GM18951 (cell line): ENCODE results near the gene ATAD3A.
"Not testable (repeated sequence)": the region's sequence is repeated elsewhere in the genome, so short reads cannot be mapped to it uniquely, and the experiment has no call there.

Experiments used
- POLR2A ChIP-seq: IDR thresholded peaks from 4 replicates; pipeline ENCODE4 v1.6.1; 2011; ENCODE audit warnings: mild to moderate bottlenecking; ENCODE audit not compliant: insufficient read length, insufficient read depth; ENCODE audit errors: extremely low read depth
- in situ Hi-C: fragments of 300-500 bp; cut with MboI; formaldehyde crosslinking; loops from one replicate; pipeline ENCODE4 v1.12.0; 2022; ENCODE audit warnings: low sequenced_read_pairs, mixed read lengths, inconsistent platforms; ENCODE audit not compliant: unreplicated experiment

ATAD3A gene

DNA sequence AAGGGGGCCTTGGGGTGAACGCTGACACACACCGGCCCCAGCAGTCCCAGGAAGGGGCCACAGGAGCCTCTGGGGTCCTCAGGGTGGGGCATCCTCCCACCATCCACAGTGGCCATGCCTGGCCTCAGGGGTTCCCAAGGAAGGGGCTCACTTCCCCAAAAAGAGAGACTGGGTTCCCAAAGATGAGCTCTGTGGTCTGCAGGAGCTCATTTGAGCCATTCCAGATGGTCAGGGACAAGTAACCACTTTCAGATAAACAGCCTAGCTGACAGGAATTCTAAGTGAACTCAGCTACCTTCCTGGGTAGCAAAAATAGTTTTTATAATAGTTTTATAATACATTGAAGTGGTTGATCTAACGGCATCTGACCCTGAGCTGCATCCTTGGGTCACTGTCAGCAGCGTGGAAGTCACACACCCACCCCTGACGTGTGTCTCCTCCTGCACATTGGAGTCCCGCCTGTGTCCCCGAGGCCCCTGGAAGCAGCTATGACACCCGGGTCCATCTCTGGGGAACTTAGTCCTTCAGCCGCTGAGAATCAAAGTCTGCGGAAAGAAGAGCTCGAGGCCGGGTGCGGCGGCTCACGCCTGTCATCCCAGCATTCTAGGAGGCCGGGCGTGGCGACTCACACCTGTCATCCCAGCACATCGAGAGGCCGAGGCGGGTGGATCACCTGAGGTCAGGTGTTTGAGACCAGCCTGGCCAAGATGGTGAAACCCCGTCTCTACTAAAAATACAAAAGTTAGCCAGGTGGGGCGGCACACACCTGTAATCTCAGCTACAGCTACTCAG lies 34.2 kb downstream of the ATAD3A start:
- in situ Hi-C loops, result no loop called here
- TF ChIP-seq POLR2A, result no peak

GRCh38 chr1:1547011-1547410 lies 35.0 kb downstream of the ATAD3A start:
- in situ Hi-C loops, result no loop called here
- TF ChIP-seq POLR2A, result no peak

- in situ Hi-C loops, result no loop called here
- no peak for TF ChIP-seq POLR2A
Measured at GRCh38 chr1:1547476-1547875, 35.5 kb downstream of the ATAD3A start.

DNA sequence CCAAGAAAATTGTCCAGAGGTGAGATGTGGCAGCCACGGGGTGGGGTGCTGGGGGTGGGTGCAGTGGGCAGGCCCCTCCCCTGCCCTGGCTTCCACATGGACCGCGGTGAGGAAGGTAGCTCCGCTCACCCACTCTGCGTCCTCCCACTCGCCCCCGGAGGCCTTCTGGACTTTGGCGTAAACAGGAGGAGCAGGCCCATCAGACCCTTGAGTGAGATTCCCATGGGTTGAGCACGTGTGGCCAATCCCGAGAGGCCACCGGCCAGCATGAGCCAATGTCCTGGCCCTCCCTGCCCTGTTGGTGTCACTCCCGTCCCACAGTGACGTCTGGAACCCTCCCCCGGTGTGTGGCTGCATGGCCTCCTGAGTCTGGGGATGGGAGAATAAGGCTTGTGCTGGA lies 36.6 kb downstream of the ATAD3A start:
- in situ Hi-C loops, result no loop called here
- TF ChIP-seq POLR2A, result no peak

DNA sequence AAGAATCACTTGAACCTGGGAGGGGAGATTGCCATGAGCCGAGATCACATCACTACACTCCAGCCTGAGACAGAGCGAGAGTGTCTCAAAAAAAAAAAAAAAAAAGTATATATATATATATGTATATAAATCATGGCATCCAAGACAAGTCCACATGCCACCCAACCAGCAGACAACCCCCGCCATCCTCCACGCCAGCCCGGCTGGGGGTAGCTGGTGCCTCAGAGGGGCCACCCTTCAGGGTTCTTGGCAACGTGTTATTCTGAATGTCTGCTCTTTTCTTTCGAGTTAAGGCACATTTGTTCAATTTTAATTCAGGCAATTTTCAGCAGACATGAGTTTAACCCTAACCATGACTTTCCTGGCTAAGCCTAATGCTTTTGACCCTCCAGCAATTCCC lies 38.1 kb downstream of the ATAD3A start:
- TF ChIP-seq POLR2A, result no peak
- in situ Hi-C loops, result no loop called here

DNA sequence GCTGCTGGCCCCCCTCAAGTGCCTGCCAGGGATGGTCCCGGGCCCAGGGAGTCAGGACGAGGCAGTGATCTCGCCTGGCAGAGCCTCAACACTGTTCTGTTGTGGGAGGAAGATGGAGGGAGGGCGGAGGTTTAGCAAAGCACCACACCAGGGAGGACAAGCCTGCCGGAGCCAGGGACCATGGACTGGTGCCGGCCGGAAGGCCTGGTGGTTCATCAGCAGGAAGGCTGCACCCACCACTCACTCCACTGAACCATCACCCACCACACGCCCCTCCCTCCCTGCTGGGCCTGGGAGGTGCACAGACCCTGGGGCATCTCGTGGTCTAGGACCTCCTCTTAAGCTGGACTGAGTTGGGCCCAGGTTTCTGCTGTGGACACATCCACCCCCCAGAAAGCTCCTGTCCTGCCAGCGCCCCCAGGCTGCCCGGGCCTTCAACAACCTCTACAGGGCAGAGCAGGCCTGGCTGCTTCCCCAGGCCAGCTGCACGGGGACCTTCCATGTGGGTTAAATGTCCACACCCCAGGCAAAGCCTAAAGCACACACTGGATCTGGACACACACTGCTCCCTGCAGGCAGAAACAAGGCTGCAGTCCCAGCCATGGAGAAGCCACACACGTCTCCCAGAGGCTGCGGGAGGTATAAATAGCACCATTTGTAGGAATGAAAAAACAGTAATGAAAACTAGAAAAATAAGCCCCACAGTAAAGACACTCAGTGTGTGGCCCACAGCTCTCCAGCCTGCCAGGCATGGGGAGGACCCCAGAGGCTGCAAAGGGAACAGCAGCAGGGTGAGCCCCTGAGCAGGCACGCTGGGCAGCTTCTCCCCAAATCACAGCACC lies 38.9 kb downstream of the ATAD3A start:
- no peak for TF ChIP-seq POLR2A
- in situ Hi-C loops, result no loop called here

- TF ChIP-seq POLR2A, result no peak
- in situ Hi-C loops, result no loop called here
Measured at GRCh38 chr1:1551524-1552262, 39.7 kb downstream of the ATAD3A start.

DNA sequence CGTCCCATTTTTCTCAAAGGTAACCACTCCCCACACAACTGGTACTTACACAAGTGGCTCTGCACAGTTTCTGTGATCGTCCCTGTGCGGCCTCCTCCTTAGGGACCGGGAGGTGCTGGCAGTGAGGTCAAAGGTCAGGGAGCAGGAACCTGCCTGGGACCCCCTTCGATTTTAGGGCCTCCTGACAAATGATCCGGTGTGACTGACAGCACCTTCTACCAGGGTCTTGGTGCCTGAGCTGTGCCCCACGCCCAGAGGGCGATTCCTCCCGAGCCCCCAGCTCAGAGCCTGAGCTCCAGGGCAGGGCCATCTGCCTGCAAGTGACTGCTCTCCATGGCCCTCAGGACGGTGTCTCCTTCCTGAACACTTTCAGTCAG lies 40.3 kb downstream of the ATAD3A start:
- in situ Hi-C loops, result no loop called here
- TF ChIP-seq POLR2A, result no peak

DNA sequence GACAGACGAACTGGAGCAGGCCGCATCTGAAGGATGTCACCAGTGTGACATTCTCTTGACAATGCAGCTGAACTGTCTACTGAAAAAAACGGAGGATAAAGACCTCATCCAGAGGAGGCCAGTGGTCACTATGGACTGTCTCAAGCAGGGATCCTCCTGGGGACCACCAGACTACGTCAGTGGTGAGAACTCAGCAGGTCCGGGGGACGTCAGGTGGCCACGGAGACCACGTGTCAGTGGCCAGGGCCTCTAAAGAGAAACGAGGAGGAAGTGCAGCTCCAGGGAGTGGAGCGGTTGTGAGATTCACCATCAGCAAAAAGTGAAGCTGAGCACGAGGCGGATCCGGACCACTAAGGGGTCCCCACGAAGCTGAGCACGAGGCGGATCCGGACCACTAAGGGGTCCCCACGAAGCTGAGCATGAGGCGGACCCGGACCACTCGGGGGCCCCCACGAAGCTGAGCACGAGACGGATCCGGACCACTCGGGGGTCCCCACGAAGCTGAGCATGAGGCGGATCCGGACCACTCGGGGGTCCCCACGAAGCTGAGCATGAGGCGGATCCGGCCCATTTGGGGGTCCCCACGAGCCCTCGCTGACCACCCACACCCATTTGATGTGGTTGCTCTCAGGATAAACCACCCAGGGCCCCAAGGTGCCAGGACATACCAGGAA lies 42.0 kb downstream of the ATAD3A start:
- in situ Hi-C loops, result no loop called here
- no peak for TF ChIP-seq POLR2A

DNA sequence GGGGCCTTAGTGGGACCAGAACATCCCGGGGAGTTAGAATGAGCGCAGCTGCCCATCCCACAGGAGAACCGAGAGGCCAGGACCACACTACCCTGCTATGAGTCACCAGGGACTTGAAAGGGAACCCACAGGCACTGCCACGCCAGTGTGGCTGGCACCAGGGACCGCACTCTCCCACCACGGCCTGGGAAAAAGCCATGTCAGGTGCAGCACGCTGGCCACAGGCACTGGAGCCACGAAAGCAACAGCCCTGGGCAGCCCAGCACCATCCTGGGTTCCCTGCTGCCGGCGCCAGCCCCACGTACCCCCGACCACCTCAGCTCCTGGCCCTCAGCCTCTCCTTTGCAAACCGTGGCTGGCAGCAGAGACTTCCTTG lies 42.6 kb downstream of the ATAD3A start:
- in situ Hi-C loops, result no loop called here

DNA sequence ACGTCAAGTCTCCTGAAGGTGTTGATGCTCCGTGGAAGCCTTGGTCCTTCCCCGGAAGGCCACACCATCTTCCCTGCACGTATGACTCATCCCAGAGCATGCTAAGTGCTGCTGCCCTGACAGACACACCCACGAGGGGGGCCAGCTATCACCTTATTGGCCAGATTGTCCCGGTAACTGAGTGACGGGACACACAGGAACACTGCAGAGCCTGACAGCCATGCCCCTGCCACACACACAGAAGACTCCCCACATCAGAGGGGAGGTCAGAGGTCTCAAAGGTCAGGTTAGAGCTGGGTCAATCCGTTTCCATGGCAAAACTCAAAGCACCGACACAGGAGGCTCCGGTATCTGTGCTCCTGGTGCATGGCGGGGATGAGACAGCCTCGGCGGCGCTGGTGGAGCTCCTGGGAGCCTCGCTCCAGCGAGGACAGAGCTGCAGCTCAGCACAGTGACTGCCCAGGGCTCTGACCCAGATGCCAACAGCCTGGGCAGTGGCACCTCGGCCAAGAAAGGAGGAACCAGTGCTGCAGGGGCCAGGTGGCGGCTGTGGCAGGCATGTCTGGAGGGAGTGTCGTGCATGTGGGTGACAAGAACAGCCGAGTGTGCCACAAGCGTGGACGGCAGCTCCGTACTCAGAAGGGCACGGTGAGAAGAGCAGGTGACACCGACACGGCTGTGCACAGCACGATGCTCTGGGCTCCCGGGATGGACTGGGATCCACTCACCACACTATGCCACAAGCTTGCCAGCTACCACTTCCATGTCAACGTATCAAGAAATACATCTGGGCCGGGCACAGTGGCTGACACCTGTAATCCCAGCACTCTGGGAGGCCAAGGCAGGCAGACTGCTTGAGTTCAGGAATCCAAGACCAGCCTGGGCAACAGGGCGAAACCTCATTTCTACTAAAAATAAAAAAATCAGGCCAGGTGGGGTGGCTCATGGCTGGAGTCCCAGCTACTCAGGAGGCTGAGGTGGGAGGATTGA lies 43.3 kb downstream of the ATAD3A start:
- no peak for TF ChIP-seq POLR2A
- in situ Hi-C loops, result no loop called here

More for the DNA sequence above, 42.6 kb downstream of the ATAD3A start:
- no peak for TF ChIP-seq POLR2A

GRCh38 chr1:1556505-1556904 lies 44.5 kb downstream of the ATAD3A start:
- in situ Hi-C loops, result no loop called here

GRCh38 chr1:1556961-1557360 lies 45.0 kb downstream of the ATAD3A start:
- in situ Hi-C loops, result not testable (repeated sequence)

More at GRCh38 chr1:1556505-1556904, 44.5 kb downstream of the ATAD3A start:
- no peak for TF ChIP-seq POLR2A

- in situ Hi-C loops, result not testable (repeated sequence)
Measured at GRCh38 chr1:1557688-1558087, 45.7 kb downstream of the ATAD3A start.
